ENCODE measurements around the gene POC5.
"Not testable (repeated sequence)": the region's sequence is repeated elsewhere in the genome, so short reads cannot be mapped to it uniquely, and the experiment has no call there.

Gene POC5

GRCh38 chr5:75717082-75717922, at the start of gene POC5:
TSS of gene POC5 (minus strand) at chr5:75717437. CDS start at chr5:75712937, 4,500 bp downstream.
- peak; percentile 87 for DNase-seq

GRCh38 chr5:75758116-75758515, 40.9 kb upstream of the POC5 start:
- no peak for DNase-seq

GRCh38 chr5:75756981-75757380, 39.7 kb upstream of the POC5 start:
- no peak for DNase-seq

- no peak for DNase-seq
Observed at GRCh38 chr5:75756211-75756610, 39.0 kb upstream of the POC5 start.

- no peak for DNase-seq
Observed at GRCh38 chr5:75753182-75753581, 35.9 kb upstream of the POC5 start.

GRCh38 chr5:75744355-75744754, 27.1 kb upstream of the POC5 start:
- DNase-seq: no peak

- no peak for DNase-seq
Observed at GRCh38 chr5:75736273-75736672, 19.0 kb upstream of the POC5 start.

- DNase-seq: peak; percentile 1
Observed at GRCh38 chr5:75734913-75735789, 17.9 kb upstream of the POC5 start.

GRCh38 chr5:75733767-75734166, 16.5 kb upstream of the POC5 start:
- no peak for DNase-seq

- DNase-seq: not testable (repeated sequence)
Observed at GRCh38 chr5:75731515-75731914, 14.3 kb upstream of the POC5 start.

- no peak for DNase-seq
Observed at GRCh38 chr5:75729321-75729720, 12.1 kb upstream of the POC5 start.

- DNase-seq: no peak
Observed at GRCh38 chr5:75727931-75728330, 10.7 kb upstream of the POC5 start.

GRCh38 chr5:75726224-75726623, 9.0 kb upstream of the POC5 start:
- not testable (repeated sequence) for DNase-seq

- DNase-seq: no peak
Observed at GRCh38 chr5:75723378-75723777, 6.1 kb upstream of the POC5 start.

- no peak for DNase-seq
Observed at GRCh38 chr5:75721573-75721972, 4.3 kb upstream of the POC5 start.

- DNase-seq: no peak
Observed at GRCh38 chr5:75720882-75721281, 3.6 kb upstream of the POC5 start.

GRCh38 chr5:75716715-75717081, 539 bp downstream of the POC5 start:
- DNase-seq: no peak

- DNase-seq: no peak
Observed at GRCh38 chr5:75712091-75712490, 5.1 kb downstream of the POC5 start.

- DNase-seq: no peak
Observed at GRCh38 chr5:75711151-75711550, 6.1 kb downstream of the POC5 start.

GRCh38 chr5:75710637-75711036, 6.6 kb downstream of the POC5 start:
- DNase-seq: no peak

- DNase-seq: no peak
Observed at GRCh38 chr5:75707911-75708509, 9.2 kb downstream of the POC5 start.

GRCh38 chr5:75706775-75707174, 10.5 kb downstream of the POC5 start:
- DNase-seq: no peak

GRCh38 chr5:75706016-75706415, 11.2 kb downstream of the POC5 start:
- no peak for DNase-seq

- no peak for DNase-seq
Observed at GRCh38 chr5:75701856-75702255, 15.4 kb downstream of the POC5 start.

Measured in NCI-H526 treated with DMSO at 0.1 percent for 48 hours (cell line).